ENCODE data around the gene KRT34.

Gene KRT34

GRCh38 chr17:41404024-41404671, 22.0 kb upstream of the KRT34 start:
- peak; percentile 84 for ATAC-seq (ENCODE audit: low read depth)
- Histone ChIP-seq H3K4me1 (ENCODE audit: insufficient read depth, poor library complexity, severe bottlenecking) (peaks cover 17% of the 10 kb centered on the region), H3K27me3 (ENCODE audit: insufficient read depth, poor library complexity, severe bottlenecking) (no peaks in the 10 kb centered on the region), H3K36me3 (ENCODE audit: low read depth) (no peaks in the 10 kb centered on the region), H3K9me3 (ENCODE audit: severe bottlenecking) (no peaks in the 10 kb centered on the region), H3K4me3 (ENCODE audit: severe bottlenecking) (no peak overlapping the region), H3K27ac (ENCODE audit: poor library complexity, severe bottlenecking) (peak overlapping the region; percentile 28)
- DNase-seq (ENCODE audit: low spot score): peak; percentile 88
- TF ChIP-seq CTCF (IDR thresholded peaks at IDR 0.05; ENCODE audit: poor library complexity, severe bottlenecking): no peak

- Histone ChIP-seq H3K9me3 (ENCODE audit: severe bottlenecking) (no peaks in the 10 kb centered on the region), H3K27me3 (ENCODE audit: insufficient read depth, poor library complexity, severe bottlenecking) (no peaks in the 10 kb centered on the region), H3K4me1 (ENCODE audit: insufficient read depth, poor library complexity, severe bottlenecking) (peaks cover 17% of the 10 kb centered on the region), H3K27ac (ENCODE audit: poor library complexity, severe bottlenecking) (no peak overlapping the region), H3K4me3 (ENCODE audit: severe bottlenecking) (no peak overlapping the region), H3K36me3 (ENCODE audit: low read depth) (no peaks in the 10 kb centered on the region)
- DNase-seq (ENCODE audit: low spot score) (no peak), ATAC-seq (ENCODE audit: low read depth) (no peak)
- no peak for TF ChIP-seq CTCF (IDR thresholded peaks at IDR 0.05; ENCODE audit: poor library complexity, severe bottlenecking)
Measured at GRCh38 chr17:41403404-41404023, 21.4 kb upstream of the KRT34 start.

- H3K4me3 ChIP-seq (ENCODE audit: severe bottlenecking): no peak overlapping the region
- H3K9me3 ChIP-seq (ENCODE audit: severe bottlenecking): no peaks in the 10 kb centered on the region
- no peak for ATAC-seq (ENCODE audit: low read depth)
- H3K4me1 ChIP-seq (ENCODE audit: insufficient read depth, poor library complexity, severe bottlenecking): peaks cover 17% of the 10 kb centered on the region
- DNase-seq (ENCODE audit: low spot score): no peak
- H3K27ac ChIP-seq (ENCODE audit: poor library complexity, severe bottlenecking): no peak overlapping the region
- no peaks in the 10 kb centered on the region for H3K27me3 ChIP-seq (ENCODE audit: insufficient read depth, poor library complexity, severe bottlenecking)
- H3K36me3 ChIP-seq (ENCODE audit: low read depth): no peaks in the 10 kb centered on the region
- no peak for TF ChIP-seq CTCF (IDR thresholded peaks at IDR 0.05; ENCODE audit: poor library complexity, severe bottlenecking)
Measured at GRCh38 chr17:41402161-41402560, 20.1 kb upstream of the KRT34 start.

GRCh38 chr17:41396996-41397660, 15.0 kb upstream of the KRT34 start, which contains the start of gene KRT31:
Gene KRT31, minus strand, starts transcription at chr17:41397608. Its CDS starts 69 bp downstream, at chr17:41397539.
- Histone ChIP-seq H3K9me3 (ENCODE audit: severe bottlenecking) (no peaks in the 10 kb centered on the region), H3K4me1 (ENCODE audit: insufficient read depth, poor library complexity, severe bottlenecking) (peaks cover 8% of the 10 kb centered on the region), H3K27me3 (ENCODE audit: insufficient read depth, poor library complexity, severe bottlenecking) (no peaks in the 10 kb centered on the region), H3K27ac (ENCODE audit: poor library complexity, severe bottlenecking) (no peak within 1 kb of the TSS), H3K36me3 (ENCODE audit: low read depth) (no peaks in the 10 kb centered on the region), H3K4me3 (ENCODE audit: severe bottlenecking) (no peak within 1 kb of the TSS)
- DNase-seq (ENCODE audit: low spot score): no peak
- no peak for TF ChIP-seq CTCF (IDR thresholded peaks at IDR 0.05; ENCODE audit: poor library complexity, severe bottlenecking)
- ATAC-seq (ENCODE audit: low read depth): no peak
